GM12874 (cell line): ENCODE results near the gene IFITM1.

Experiments
- CTCF ChIP-seq: IDR thresholded peaks from 2 replicates; pipeline ENCODE4 v1.5.1; 2011; ENCODE audit warnings: low read depth, mild to moderate bottlenecking, control low read depth, low read length, moderate library complexity; ENCODE audit not compliant: insufficient read depth

Gene IFITM1

GRCh38 chr11:284105-285020 lies 29.5 kb upstream of the IFITM1 start:
- no peak for TF ChIP-seq CTCF

GRCh38 chr11:285021-285893 lies 28.6 kb upstream of the IFITM1 start:
- TF ChIP-seq CTCF, result no peak

- TF ChIP-seq CTCF, result no peak
Measured at GRCh38 chr11:285894-286220, 28.0 kb upstream of the IFITM1 start.

GRCh38 chr11:287821-288477 lies 25.9 kb upstream of the IFITM1 start:
- TF ChIP-seq CTCF, result no peak

- no peak for TF ChIP-seq CTCF
Measured at GRCh38 chr11:288478-289397, 25.1 kb upstream of the IFITM1 start, which contains the start of gene PGGHG. Gene PGGHG, plus strand, starts transcription at chr11:289126. Its CDS starts 691 bp downstream, at chr11:289817.

- no peak for TF ChIP-seq CTCF
Measured at GRCh38 chr11:289398-289711, 24.5 kb upstream of the IFITM1 start.
